Smooth muscle cell (in vitro differentiated cells): ENCODE measurements around the gene C4B. TPM values are rescaled to one million over a fixed set of nuclear protein-coding genes. Genes with fewer than 3 reads are reported as not detected.
"Not testable (repeated sequence)": the region's sequence is repeated elsewhere in the genome, so short reads cannot be mapped to it uniquely, and the experiment has no call there.

ENCODE experiments used
- DNase-seq: peaks from one replicate; lab custom pipeline; 2025; ENCODE audit not compliant: unreplicated experiment; lab: John Stamatoyannopoulos, UW
- H2AFZ ChIP-seq: fragments of 200-600 bp; sonication (generic); 2 replicates; pipeline ENCODE4 v1.6.0; 2016; ENCODE audit warnings: antibody characterized with exemption, low read depth, mild to moderate bottlenecking
- H3F3A ChIP-seq: fragments of 200-600 bp; sonication (generic); 2 replicates; pipeline ENCODE4 v1.6.0; 2017; ENCODE audit warnings: antibody characterized with exemption, low read depth
- H3K27ac ChIP-seq: fragments of 200-600 bp; sonication (generic); 2 replicates; pipeline ENCODE4 v1.5.1; 2016; ENCODE audit warnings: low read depth, mild to moderate bottlenecking
- H3K27me3 ChIP-seq: fragments of 200-600 bp; sonication (generic); 2 replicates; pipeline ENCODE4 v1.6.1; 2016; ENCODE audit warnings: low read depth, mild to moderate bottlenecking
- H3K36me3 ChIP-seq: fragments of 200-600 bp; sonication (generic); 2 replicates; pipeline ENCODE4 v1.5.1; 2016; ENCODE audit warnings: low read depth
- H3K4me1 ChIP-seq: fragments of 200-600 bp; sonication (generic); 2 replicates; pipeline ENCODE4 v1.5.1; 2016; ENCODE audit warnings: low read depth
- H3K4me2 ChIP-seq: fragments of 200-600 bp; sonication (generic); 2 replicates; pipeline ENCODE4 v1.6.0; 2016; ENCODE audit warnings: mild to moderate bottlenecking
- H3K4me3 ChIP-seq: fragments of 200-600 bp; sonication (generic); 2 replicates; pipeline ENCODE4 v1.5.1; 2016; ENCODE audit warnings: mild to moderate bottlenecking
- H3K79me2 ChIP-seq: fragments of 200-600 bp; sonication (generic); 2 replicates; pipeline ENCODE4 v1.6.0; 2016; ENCODE audit warnings: low read depth, mild to moderate bottlenecking
- H3K9ac ChIP-seq: fragments of 200-600 bp; sonication (generic); 2 replicates; pipeline ENCODE4 v1.6.0; 2016; ENCODE audit warnings: low read depth
- H3K9me3 ChIP-seq: fragments of 200-600 bp; sonication (generic); replicated peaks from 2 replicates; pipeline ENCODE4 v1.5.1; 2016; ENCODE audit warnings: low read depth
- H4K20me1 ChIP-seq: fragments of 200-600 bp; sonication (generic); 2 replicates; pipeline ENCODE4 v1.6.0; 2016; ENCODE audit warnings: low read depth
- WGBS: methylation state at CpG from one replicate; pipeline ENCODE4 v1.1.7; 2016; ENCODE audit warnings: low lambda C conversion rate; 5-methylcytosine and 5-hydroxymethylcytosine counted together
- polyA plus RNA-seq: library from polyadenylated mRNA; unstranded; fragments of >200 nt; fragmentation: Nextera tagmentation; extraction: Ambion mirVana; gene quantifications from 2 replicates; pipeline ENCODE4 v1.2.1, GENCODE V29; 2016
- total RNA-seq: library from RNA; depleted of rRNA; stranded (reverse); fragments of >200 nt; gene quantifications from 2 replicates; pipeline ENCODE4 v1.2.3, GENCODE V29; 2014
- TF ChIP-seq, protein P1 (sequence below): fragments of 200-600 bp; sonication (generic); IDR thresholded peaks from 2 replicates; pipeline ENCODE4 v1.5.1; 2017; ENCODE audit warnings: borderline replicate concordance, mild to moderate bottlenecking, antibody characterized with exemption; ENCODE audit not compliant: insufficient read depth, poor library complexity, severe bottlenecking

The C4B gene
- total RNA-seq (1.7 and 3.8 TPM in 2 replicates), polyA plus RNA-seq (1.3 and 2.9 TPM in 2 replicates)

GRCh38 chr6:32014547-32014946 lies at the start of gene C4B:
Gene C4B (plus strand): TSS chr6:32014795. CDS start chr6:32014846, 51 bp downstream.
- H3K4me2 ChIP-seq, H3K4me3 ChIP-seq, H3K9ac ChIP-seq, H3K36me3 ChIP-seq, H3F3A ChIP-seq, H3K27me3 ChIP-seq, H3K9me3 ChIP-seq, H3K79me2 ChIP-seq, H4K20me1 ChIP-seq, H3K4me1 ChIP-seq, DNase-seq, H2AFZ ChIP-seq, H3K27ac ChIP-seq: not testable (repeated sequence)
- WGBS, result no CpG with 5 or more reads among the region's 6 CpGs

- Histone ChIP-seq H3K4me1 (no peaks in the 10 kb centered on the region), H4K20me1 (no peaks in the 10 kb centered on the region), H3F3A (no peaks in the 10 kb centered on the region), H2AFZ (no peak overlapping the region), H3K79me2 (peaks cover under 1% of the 10 kb centered on the region), H3K27ac (no peak overlapping the region), H3K27me3 (no peaks in the 10 kb centered on the region), H3K36me3 (peaks cover 9% of the 10 kb centered on the region), H3K9ac (no peak overlapping the region), H3K4me2 (no peak overlapping the region), H3K9me3 (no peaks in the 10 kb centered on the region), H3K4me3 (no peak overlapping the region)
- 98% methylated on average over 13 of the region's 13 CpGs for WGBS
- TF ChIP-seq, protein P1, sequence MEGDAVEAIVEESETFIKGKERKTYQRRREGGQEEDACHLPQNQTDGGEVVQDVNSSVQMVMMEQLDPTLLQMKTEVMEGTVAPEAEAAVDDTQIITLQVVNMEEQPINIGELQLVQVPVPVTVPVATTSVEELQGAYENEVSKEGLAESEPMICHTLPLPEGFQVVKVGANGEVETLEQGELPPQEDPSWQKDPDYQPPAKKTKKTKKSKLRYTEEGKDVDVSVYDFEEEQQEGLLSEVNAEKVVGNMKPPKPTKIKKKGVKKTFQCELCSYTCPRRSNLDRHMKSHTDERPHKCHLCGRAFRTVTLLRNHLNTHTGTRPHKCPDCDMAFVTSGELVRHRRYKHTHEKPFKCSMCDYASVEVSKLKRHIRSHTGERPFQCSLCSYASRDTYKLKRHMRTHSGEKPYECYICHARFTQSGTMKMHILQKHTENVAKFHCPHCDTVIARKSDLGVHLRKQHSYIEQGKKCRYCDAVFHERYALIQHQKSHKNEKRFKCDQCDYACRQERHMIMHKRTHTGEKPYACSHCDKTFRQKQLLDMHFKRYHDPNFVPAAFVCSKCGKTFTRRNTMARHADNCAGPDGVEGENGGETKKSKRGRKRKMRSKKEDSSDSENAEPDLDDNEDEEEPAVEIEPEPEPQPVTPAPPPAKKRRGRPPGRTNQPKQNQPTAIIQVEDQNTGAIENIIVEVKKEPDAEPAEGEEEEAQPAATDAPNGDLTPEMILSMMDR, result no peak
- DNase-seq, result no peak
Observed at GRCh38 chr6:31965700-31966099, 48.9 kb upstream of the C4B start.

GRCh38 chr6:31966506-31966905 lies 48.1 kb upstream of the C4B start:
- Histone ChIP-seq H3K9ac (no peak overlapping the region), H3K4me1 (peaks cover 4% of the 10 kb centered on the region), H3K9me3 (no peaks in the 10 kb centered on the region), H3K4me2 (no peak overlapping the region), H3K4me3 (no peak overlapping the region), H3K27me3 (no peaks in the 10 kb centered on the region), H3F3A (no peaks in the 10 kb centered on the region), H3K36me3 (peaks cover 9% of the 10 kb centered on the region), H4K20me1 (no peaks in the 10 kb centered on the region), H2AFZ (no peak overlapping the region), H3K27ac (no peak overlapping the region), H3K79me2 (peaks cover 5% of the 10 kb centered on the region)
- no peak for DNase-seq
- TF ChIP-seq, protein P1, result no peak
- 96% methylated on average over 7 of the region's 7 CpGs for WGBS

DNA sequence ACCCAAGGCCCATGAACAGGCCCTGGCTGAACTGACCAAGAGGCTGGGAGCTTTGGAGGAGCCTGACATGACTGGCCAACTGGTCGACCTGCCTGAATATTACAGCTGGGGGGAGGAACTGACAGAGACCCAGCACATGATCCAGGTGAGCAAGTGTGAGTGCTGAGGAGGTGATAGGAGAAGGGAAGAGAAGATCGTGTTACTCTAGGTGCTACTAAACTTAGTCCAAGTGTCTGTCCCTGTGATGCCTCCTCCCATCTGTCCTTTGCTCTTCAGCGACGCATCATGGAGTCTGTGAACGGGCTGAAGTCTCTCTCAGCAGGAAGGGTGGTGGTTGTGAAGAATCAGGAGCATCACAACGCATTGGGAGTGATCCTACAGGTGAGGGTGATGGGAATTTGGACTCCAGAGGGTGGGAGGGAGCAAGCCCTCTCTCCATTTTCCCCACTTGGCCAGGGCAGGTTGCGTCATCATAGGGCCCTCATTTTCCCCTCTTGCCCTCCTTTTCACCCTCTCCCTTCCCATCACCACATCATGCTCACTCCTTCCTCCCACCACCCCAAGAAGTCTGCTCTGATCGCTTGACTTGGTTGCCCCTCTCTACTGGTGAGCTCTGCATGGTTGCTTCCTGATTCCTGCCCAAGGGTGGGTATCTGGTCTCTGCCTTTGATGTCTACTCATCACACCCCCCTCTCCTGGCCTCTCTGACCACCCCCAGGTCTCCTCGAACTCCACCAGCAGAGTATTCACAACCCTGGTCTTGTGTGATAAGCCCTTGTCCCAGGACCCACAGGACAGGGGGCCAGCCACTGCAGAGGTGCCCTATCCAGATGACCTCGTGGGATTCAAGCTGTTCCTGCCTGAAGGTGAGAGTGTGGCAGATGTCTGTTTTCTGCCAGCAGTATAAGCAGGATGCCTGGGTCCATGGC lies 47.3 kb upstream of the C4B start:
- Histone ChIP-seq H3F3A (no peaks in the 10 kb centered on the region), H3K36me3 (peaks cover 9% of the 10 kb centered on the region), H4K20me1 (no peaks in the 10 kb centered on the region), H3K27ac (no peak overlapping the region), H3K79me2 (peaks cover 5% of the 10 kb centered on the region), H3K4me2 (no peak overlapping the region), H3K9ac (no peak overlapping the region), H3K4me1 (peaks cover 4% of the 10 kb centered on the region), H3K27me3 (no peaks in the 10 kb centered on the region), H2AFZ (no peak overlapping the region), H3K9me3 (no peaks in the 10 kb centered on the region), H3K4me3 (no peak overlapping the region)
- TF ChIP-seq, protein P1, result no peak
- DNase-seq, result no peak
- 98% methylated on average over 10 of the region's 10 CpGs for WGBS
